A549 (cell line): ENCODE results near the gene ATP8A2. TPM values are rescaled to one million over a fixed set of nuclear protein-coding genes. Genes with fewer than 3 reads are reported as not detected.

Experiments used
- ATAC-seq, 2 experiments: fragments of 200-7000 bp in 1 of 2; fragments of >200 bp in 1 of 2; cut with Nextera tagmentation in 1 of 2; cut with Tn5 transposase in 1 of 2; 3 replicates each; pipeline versions ENCODE4 v1.8.0 to v1.9.1; 2018 to 2020; ENCODE audit warnings: mild to moderate bottlenecking in 1 of 2, moderate library complexity in 1 of 2
- CTCF ChIA-PET: fragments of 300-600 bp; sonication (Branson Sonifier 250); formaldehyde crosslinking; extraction: SDS; loops from one replicate; lab custom pipeline; 2021; ENCODE audit warnings: antibody characterized with exemption, inconsistent platforms; lab: Yijun Ruan, JAX
- POLR2A ChIA-PET: fragments of 350-600 bp; formaldehyde crosslinking; extraction: SDS; loops from one replicate; lab custom pipeline; 2021; ENCODE audit warnings: antibody characterized with exemption, inconsistent platforms; lab: Yijun Ruan, JAX
- DNase-seq, 2 experiments: peaks; one replicate each; pipeline versions ENCODE4 v3.0.0 to v3.0.0-alpha.2; 2011 to 2016; ENCODE audit warnings: low read depth in 1 of 2, low spot score in 1 of 2
- FAIRE-seq: peaks from 2 replicates; lab custom pipeline; 2011; peaks lifted over from hg19 to GRCh38; lab: Jason Lieb, UNC
- H3K27ac ChIP-seq, 2 experiments: fragments of >200 bp; sonication (Bioruptor Twin); formaldehyde crosslinking; 3 replicates each; pipeline ENCODE4 v1.5.1; 2016 to 2017
- H3K4me1 ChIP-seq: fragments of >200 bp; sonication (Bioruptor Twin); formaldehyde crosslinking; 3 replicates; pipeline ENCODE4 v1.6.1; 2016
- H3K4me2 ChIP-seq: fragments of >200 bp; sonication (Bioruptor Twin); formaldehyde crosslinking; 3 replicates; pipeline ENCODE4 v1.6.1; 2016
- H3K4me3 ChIP-seq: fragments of >200 bp; sonication (Bioruptor Twin); formaldehyde crosslinking; 3 replicates; pipeline ENCODE4 v1.5.1; 2016
- H3K9me3 ChIP-seq: fragments of >200 bp; sonication (Bioruptor Twin); formaldehyde crosslinking; 3 replicates; pipeline ENCODE4 v1.6.1; 2016
- ATOH8 ChIP-seq: fragments of 250-450 bp; sonication (Bioruptor Pico); IDR thresholded peaks from 2 replicates; pipeline ENCODE4 v1.5.0; 2020; ENCODE audit warnings: low read depth, mild to moderate bottlenecking, moderate library complexity
- BHLHE40 ChIP-seq: IDR thresholded peaks from 2 replicates; pipeline ENCODE4 v1.6.1; 2012; ENCODE audit warnings: low read depth, low read length, inconsistent platforms
- CBX2 ChIP-seq: fragments of 200-600 bp; sonication (generic); IDR thresholded peaks from 2 replicates; pipeline ENCODE4 v1.6.1; 2016; ENCODE audit warnings: low read depth, mild to moderate bottlenecking, borderline replicate concordance
- CBX8 ChIP-seq: fragments of 200-600 bp; sonication (generic); IDR thresholded peaks from 2 replicates; pipeline ENCODE4 v1.6.1; 2016
- CEBPB ChIP-seq, 2 experiments: fragments of >200 bp in 1 of 2; sonication (Bioruptor Twin) in 1 of 2; formaldehyde crosslinking in 1 of 2; IDR thresholded peaks; 2 replicates each; pipeline ENCODE4 v1.6.1; 2012 to 2016
- CHD4 ChIP-seq: fragments of 200-600 bp; sonication (generic); IDR thresholded peaks from 2 replicates; pipeline ENCODE4 v1.6.1; 2016; ENCODE audit warnings: antibody characterized with exemption, mild to moderate bottlenecking, borderline replicate concordance
- ELK1 ChIP-seq: fragments of 150-350 bp; IDR thresholded peaks from 2 replicates; pipeline ENCODE4 v1.6.1; 2014; ENCODE audit warnings: low read depth, mild to moderate bottlenecking, low read length
- EP300 ChIP-seq, 2 experiments: fragments of >200 bp; sonication (Bioruptor Twin); formaldehyde crosslinking; IDR thresholded peaks; 2 replicates in 1 of 2; 3 replicates in 1 of 2; pipeline ENCODE4 v1.6.1; 2016 to 2017
- FOSB ChIP-seq: fragments of 250-450 bp; sonication (Bioruptor Pico); IDR thresholded peaks from 2 replicates; pipeline ENCODE4 v1.5.0; 2020; ENCODE audit warnings: mild to moderate bottlenecking, moderate library complexity
- FOSL2 ChIP-seq, 2 experiments: fragments of 450-650 bp in 1 of 2; fragments of >200 bp in 1 of 2; sonication (Bioruptor Twin) in 1 of 2; formaldehyde crosslinking; IDR thresholded peaks; 2 replicates each; pipeline versions ENCODE4 v1.5.0 to v1.6.1; 2016 to 2020; ENCODE audit warnings: mild to moderate bottlenecking in 1 of 2, moderate library complexity in 1 of 2
- HEYL ChIP-seq: fragments of 250-450 bp; sonication (Bioruptor Pico); IDR thresholded peaks from 2 replicates; pipeline ENCODE4 v1.8.0; 2021; ENCODE audit warnings: mild to moderate bottlenecking, moderate library complexity
- HMGXB4 ChIP-seq: fragments of 250-450 bp; sonication (Bioruptor Pico); IDR thresholded peaks from 2 replicates; pipeline ENCODE4 v1.5.0; 2021; ENCODE audit warnings: mild to moderate bottlenecking, moderate library complexity, borderline replicate concordance
- HOXB13 ChIP-seq: fragments of 250-450 bp; sonication (Bioruptor Pico); IDR thresholded peaks from 2 replicates; pipeline ENCODE4 v1.5.0; 2020; ENCODE audit warnings: low read depth, mild to moderate bottlenecking, moderate library complexity
- KDM1A ChIP-seq: fragments of 200-600 bp; sonication (generic); IDR thresholded peaks from 2 replicates; pipeline ENCODE4 v1.6.1; 2016; ENCODE audit warnings: low read depth, mild to moderate bottlenecking
- MAFK ChIP-seq: fragments of 450-650 bp; IDR thresholded peaks from 2 replicates; pipeline ENCODE4 v1.6.1; 2014; ENCODE audit not compliant: partially characterized antibody
- MAX ChIP-seq: IDR thresholded peaks from 2 replicates; pipeline ENCODE4 v1.6.1; 2012
- MAZ ChIP-seq: fragments of 150-350 bp; IDR thresholded peaks from 2 replicates; pipeline ENCODE4 v1.6.1; 2014; ENCODE audit warnings: antibody characterized with exemption, low read depth, low read length, borderline replicate concordance
- NFE2L2 ChIP-seq: fragments of 150-350 bp; conservative IDR thresholded peaks from 2 replicates; pipeline ENCODE4 v1.6.1; 2014; ENCODE audit warnings: low read length
- POLR2A ChIP-seq: IDR thresholded peaks from 2 replicates; pipeline ENCODE4 v1.6.1; 2012; ENCODE audit warnings: mild to moderate bottlenecking, low read length
- POLR2AphosphoS2 ChIP-seq: conservative IDR thresholded peaks from 2 replicates; pipeline ENCODE4 v1.6.1; 2012; ENCODE audit warnings: low read length, improper control_type of control experiment, inconsistent platforms
- RAD21 ChIP-seq, 2 experiments: fragments of >200 bp in 1 of 2; sonication (Bioruptor Twin) in 1 of 2; formaldehyde crosslinking in 1 of 2; IDR thresholded peaks in 1 of 2; conservative IDR thresholded peaks in 1 of 2; 2 replicates in 1 of 2; 3 replicates in 1 of 2; pipeline ENCODE4 v1.6.1; 2012 to 2018; ENCODE audit warnings: inconsistent platforms in 1 of 2
- RCOR1 ChIP-seq: fragments of 150-350 bp; IDR thresholded peaks from 2 replicates; pipeline ENCODE4 v1.6.1; 2014; ENCODE audit warnings: antibody characterized with exemption, low read length, low read depth
- SREBF2 ChIP-seq: fragments of 450-650 bp; IDR thresholded peaks from 2 replicates; pipeline ENCODE4 v1.6.1; 2014; ENCODE audit warnings: mild to moderate bottlenecking, moderate library complexity
- TFCP2L1 ChIP-seq: fragments of 250-450 bp; sonication (Bioruptor Pico); IDR thresholded peaks from 2 replicates; pipeline ENCODE4 v1.5.0; 2021; ENCODE audit warnings: mild to moderate bottlenecking
- TP53 ChIP-seq: fragments of 250-450 bp; sonication (Bioruptor Pico); IDR thresholded peaks from 2 replicates; pipeline ENCODE4 v1.5.0; 2021; ENCODE audit warnings: mild to moderate bottlenecking, moderate library complexity
- ZC3H11A ChIP-seq: fragments of 450-650 bp; IDR thresholded peaks from 2 replicates; pipeline ENCODE4 v1.6.1; 2014; ENCODE audit warnings: antibody characterized with exemption, mild to moderate bottlenecking
- ZSCAN20 ChIP-seq: fragments of 250-450 bp; sonication (Bioruptor Pico); IDR thresholded peaks from 2 replicates; pipeline ENCODE4 v1.8.0; 2022; ENCODE audit warnings: mild to moderate bottlenecking, moderate library complexity
- WGBS: methylation state at CpG from one replicate; pipeline ENCODE4 v1.1.6; 2017; ENCODE audit errors: missing lambda C conversion rate; 5-methylcytosine and 5-hydroxymethylcytosine counted together
- polyA plus RNA-seq, 4 experiments: library from polyadenylated mRNA; depleted of rRNA in 3 of 4; stranded (reverse); fragments of >200 nt; fragmentation: RNase III in 1 of 4; extraction: RNeasy Plus Mini Kit Qiagen cat#74134 plus additional on column Dnase treatment in 1 of 4; gene quantifications; 2 replicates in 3 of 4; 3 replicates in 1 of 4; pipeline ENCODE4 v1.2.3, GENCODE V29; 2011 to 2017

Gene ATP8A2
- polyA plus RNA-seq, 2 of the 4 experiments (the other 2 are of a cell fraction): 0.03 TPM; not detected in 1

- Histone ChIP-seq H3K9me3 (no peaks in the 10 kb centered on the region), H3K4me1 (no peaks in the 10 kb centered on the region), H3K4me3 (no peak overlapping the region), H3K27ac (no peak overlapping the region), H3K4me2 (no peak overlapping the region)
- TF ChIP-seq POLR2A (no peak), RAD21 (conservative IDR thresholded peaks at IDR 0.05 in 1 of 2, IDR thresholded peaks at IDR 0.05 in 1 of 2) (no peak), NFE2L2 (no peak), HMGXB4 (CRISPR knock-in tag) (no peak), CBX8 (no peak), RCOR1 (no peak), MAFK (no peak), TP53 (CRISPR knock-in tag) (no peak)
- CTCF ChIA-PET: no interaction called here
- no peak for ATAC-seq
- no peak for FAIRE-seq
- 51% methylated on average over 4 of the region's 4 CpGs for WGBS
- no peak for DNase-seq
- POLR2A ChIA-PET: no interaction called here
Observed at GRCh38 chr13:26011208-26011573, 639.4 kb downstream of the ATP8A2 start.

- CTCF ChIA-PET: interaction anchor here (1.5 kb wide), 1 partner anchor 11 kb away, joined by 4 read pairs; no protein-coding TSS in a partner anchor
- DNase-seq: no peak
- no peak for ATAC-seq
- H3K4me2 ChIP-seq: no peak overlapping the region
- no peak for FAIRE-seq
- POLR2A ChIA-PET: no interaction called here
- no peak overlapping the region for H3K4me3 ChIP-seq
- TF ChIP-seq CHD4: no peak
- TF ChIP-seq HOXB13 (CRISPR knock-in tag): no peak
- TF ChIP-seq SREBF2: no peak
- no peak for TF ChIP-seq CBX2
- no peak for TF ChIP-seq FOSB (CRISPR knock-in tag)
- no peak for TF ChIP-seq MAFK
- no peak for TF ChIP-seq POLR2AphosphoS2
- TF ChIP-seq ATOH8 (CRISPR knock-in tag): no peak
- no peak for TF ChIP-seq TFCP2L1
- no peak for TF ChIP-seq CBX8
- no peak for TF ChIP-seq EP300 (IDR thresholded peaks at IDR 0.05)
- TF ChIP-seq, all 56 proteins: peak for 0
- WGBS: 45% methylated on average over 22 of the region's 53 CpGs
- Histone ChIP-seq H3K4me1 (no peaks in the 10 kb centered on the region), H3K9me3 (no peaks in the 10 kb centered on the region), H3K27ac (no peak overlapping the region)
Observed at GRCh38 chr13:26011996-26012821, 640.4 kb downstream of the ATP8A2 start.

- DNase-seq: no peak
- CTCF ChIA-PET: interaction anchor here (1.5 kb wide), 1 partner anchor 10 kb away, joined by 4 read pairs; no protein-coding TSS in a partner anchor
- POLR2A ChIA-PET: no interaction called here
- no peak for TF ChIP-seq HEYL (CRISPR knock-in tag)
- TF ChIP-seq FOSL2 (IDR thresholded peaks at IDR 0.05): no peak
- TF ChIP-seq FOSL2 (CRISPR knock-in tag; IDR thresholded peaks at IDR 0.05): no peak
- TF ChIP-seq HMGXB4 (CRISPR knock-in tag): no peak
- no peak for TF ChIP-seq ZSCAN20 (CRISPR knock-in tag)
- TF ChIP-seq ELK1: no peak
- TF ChIP-seq RCOR1: no peak
- no peak for TF ChIP-seq CEBPB (IDR thresholded peaks at IDR 0.05)
- no peak for TF ChIP-seq MAZ
- no peak for TF ChIP-seq TP53 (CRISPR knock-in tag)
- no peak for TF ChIP-seq KDM1A
- TF ChIP-seq BHLHE40: no peak
- TF ChIP-seq MAX: no peak
- no peak for TF ChIP-seq POLR2A
- no peak for TF ChIP-seq ZC3H11A
- no peak for TF ChIP-seq NFE2L2
- TF ChIP-seq, all 56 proteins: peak for 0
- Histone ChIP-seq H3K9me3 (no peaks in the 10 kb centered on the region), H3K4me2 (no peak overlapping the region), H3K4me1 (no peaks in the 10 kb centered on the region), H3K4me3 (no peak overlapping the region), H3K27ac (no peak overlapping the region)
- ATAC-seq (no peak), FAIRE-seq (no peak)
- 69% methylated on average over 3 of the region's 9 CpGs for WGBS
Observed at GRCh38 chr13:26012995-26013394, 641.2 kb downstream of the ATP8A2 start.
